ENCODE results near the gene BEAN1.

GRCh38 chr16:66486773-66487579 is 59.9 kb downstream of the BEAN1 start:
- TF ChIP-seq CTCF (IDR thresholded peaks at IDR 0.05) (no peak), EP300 (IDR thresholded peaks at IDR 0.05) (no peak), POLR2AphosphoS5 (IDR thresholded peaks at IDR 0.05) (no peak), POLR2A (IDR thresholded peaks at IDR 0.05) (no peak)
